Immature natural killer cell (primary cell): ENCODE data around the gene SNAP29. TPM values are rescaled to one million over a fixed set of nuclear protein-coding genes. Genes with fewer than 3 reads are reported as not detected.
A peak's percentile ranks its signal among the peaks of the same experiment; 100 is the strongest.

Experiments
- DNase-seq, 3 donors: peaks; one replicate each; pipeline ENCODE4 v3.0.0; 2022; ENCODE audit warnings: mixed read lengths in 1 of 3
- H3K27ac Mint-ChIP-seq, 6 donors: one replicate each; pipeline ENCODE4 v1.8.0; 2020; ENCODE audit warnings: mixed read lengths in 6 of 6, mild to moderate bottlenecking in 5 of 6, inconsistent platforms in 4 of 6, moderate library complexity in 3 of 6
- H3K27me3 Mint-ChIP-seq, 3 donors: one replicate each; pipeline ENCODE4 v1.8.0; 2020 to 2021; ENCODE audit warnings: low read depth in 3 of 3, mild to moderate bottlenecking in 3 of 3, mixed read lengths in 3 of 3, moderate library complexity in 3 of 3, inconsistent platforms in 1 of 3
- H3K36me3 Mint-ChIP-seq, 3 donors: one replicate each; pipeline ENCODE4 v1.8.0; 2020; ENCODE audit warnings: mixed read lengths in 3 of 3, inconsistent platforms in 2 of 3, mild to moderate bottlenecking in 2 of 3
- H3K4me1 Mint-ChIP-seq, 2 donors: one replicate each; pipeline ENCODE4 v1.8.0; 2020; ENCODE audit warnings: inconsistent platforms in 2 of 2, mild to moderate bottlenecking in 2 of 2, mixed read lengths in 2 of 2, moderate library complexity in 1 of 2
- H3K4me3 Mint-ChIP-seq, 5 donors: one replicate each; pipeline ENCODE4 v1.8.0; 2020; ENCODE audit warnings: mild to moderate bottlenecking in 5 of 5, mixed read lengths in 5 of 5, inconsistent platforms in 3 of 5, moderate library complexity in 3 of 5
- H3K9me3 Mint-ChIP-seq, 6 donors: one replicate each; pipeline ENCODE4 v1.8.0; 2020; ENCODE audit warnings: mild to moderate bottlenecking in 6 of 6, mixed read lengths in 6 of 6, inconsistent platforms in 4 of 6, moderate library complexity in 3 of 6
- polyA plus RNA-seq, 3 donors: library from polyadenylated mRNA; unstranded; fragments of 300-500 nt; fragmentation: Illumina TruSeq; gene quantifications; one replicate each; pipeline ENCODE4 v1.2.3, GENCODE V29; 2021

The SNAP29 gene
- polyA plus RNA-seq, 3 donors from 2014 or later = 25.3 to 35.8 (median 35.7) TPM

- Mint-ChIP-seq H3K27ac (peak overlapping the region in 4 of 6 donors; percentile 32 to 68 (median 38)), H3K4me3 (no peak overlapping the region), H3K4me1 (peaks cover 73 to 84% of the 10 kb centered on the region in 2 donors)
These were observed 5.5 kb downstream of the SNAP29 start for GRCh38 chr22:20864186-20864908.

GRCh38 chr22:20865331-20865730 is 6.5 kb downstream of the SNAP29 start:
- Mint-ChIP-seq H3K36me3 (peaks cover 0 to 15% (median 0%) of the 10 kb centered on the region in 3 donors), H3K27ac (peak overlapping the region in 3 of 6 donors; percentile 74 to 94 (median 93)), H3K9me3 (no peaks in the 10 kb centered on the region), H3K4me3 (no peak overlapping the region), H3K4me1 (peaks cover 66 to 75% of the 10 kb centered on the region in 2 donors), H3K27me3 (peaks cover 0 to 3% (median 0%) of the 10 kb centered on the region in 3 donors)
- DNase-seq = no peak

More at GRCh38 chr22:20864186-20864908, 5.5 kb downstream of the SNAP29 start:
- no peak for DNase-seq
- Mint-ChIP-seq H3K27me3 (peaks cover 0 to 5% (median 0%) of the 10 kb centered on the region in 3 donors), H3K9me3 (no peaks in the 10 kb centered on the region), H3K36me3 (peaks cover 0 to 15% (median 0%) of the 10 kb centered on the region in 3 donors)

- Mint-ChIP-seq H3K27ac (peak overlapping the region; percentile 79 to 94 (median 92)), H3K9me3 (no peaks in the 10 kb centered on the region), H3K36me3 (peaks cover 0 to 15% (median 0%) of the 10 kb centered on the region in 3 donors), H3K27me3 (peaks cover 0 to 3% (median 0%) of the 10 kb centered on the region in 3 donors), H3K4me1 (peaks cover 62 to 68% of the 10 kb centered on the region in 2 donors), H3K4me3 (peak overlapping the region in 4 of 5 donors; percentile 21 to 76 (median 63))
- DNase-seq = no peak
These were observed 7.2 kb downstream of the SNAP29 start for GRCh38 chr22:20865875-20866445.

GRCh38 chr22:20866736-20867135 is 7.9 kb downstream of the SNAP29 start:
- H3K4me3 Mint-ChIP-seq = peak overlapping the region; percentile 38 to 76 (median 73)
- H3K9me3 Mint-ChIP-seq = no peaks in the 10 kb centered on the region
- peaks cover 0 to 18% (median 0%) of the 10 kb centered on the region in 3 donors for H3K36me3 Mint-ChIP-seq
- peaks cover 0 to 3% (median 0%) of the 10 kb centered on the region in 3 donors for H3K27me3 Mint-ChIP-seq
- no peak for DNase-seq
- H3K27ac Mint-ChIP-seq = peak overlapping the region; percentile 79 to 94 (median 92)
- H3K4me1 Mint-ChIP-seq = peaks cover 57 to 66% of the 10 kb centered on the region in 2 donors

- H3K4me1 Mint-ChIP-seq = peaks cover 51 to 59% of the 10 kb centered on the region in 2 donors
- peak; percentile 32 to 61 (median 38) for DNase-seq
- H3K9me3 Mint-ChIP-seq = no peaks in the 10 kb centered on the region
- peak overlapping the region; percentile 79 to 94 (median 92) for H3K27ac Mint-ChIP-seq
- peaks cover 0 to 3% (median 0%) of the 10 kb centered on the region in 3 donors for H3K27me3 Mint-ChIP-seq
- peak overlapping the region; percentile 53 to 76 (median 73) for H3K4me3 Mint-ChIP-seq
- peaks cover 0 to 13% (median 0%) of the 10 kb centered on the region in 3 donors for H3K36me3 Mint-ChIP-seq
These were observed 8.6 kb downstream of the SNAP29 start for GRCh38 chr22:20867179-20868024.

GRCh38 chr22:20868025-20868962 is 9.5 kb downstream of the SNAP29 start:
- peaks cover 44 to 51% of the 10 kb centered on the region in 2 donors for H3K4me1 Mint-ChIP-seq
- peak overlapping the region in 3 of 5 donors; percentile 73 to 76 (median 73) for H3K4me3 Mint-ChIP-seq
- no peaks in the 10 kb centered on the region for H3K9me3 Mint-ChIP-seq
- no peak for DNase-seq
- peaks cover 0 to 14% (median 2%) of the 10 kb centered on the region in 3 donors for H3K36me3 Mint-ChIP-seq
- peak overlapping the region; percentile 79 to 94 (median 92) for H3K27ac Mint-ChIP-seq
- peaks cover 0 to 5% (median 0%) of the 10 kb centered on the region in 3 donors for H3K27me3 Mint-ChIP-seq

GRCh38 chr22:20869234-20869633 is 10.4 kb downstream of the SNAP29 start:
- Mint-ChIP-seq H3K4me3 (no peak overlapping the region), H3K36me3 (peaks cover 0 to 11% (median 3%) of the 10 kb centered on the region in 3 donors), H3K27ac (peak overlapping the region in 3 of 6 donors; percentile 61 to 94 (median 93)), H3K4me1 (peaks cover 38 to 41% of the 10 kb centered on the region in 2 donors), H3K27me3 (peaks cover 0 to 4% (median 0%) of the 10 kb centered on the region in 3 donors), H3K9me3 (no peaks in the 10 kb centered on the region)
- no peak for DNase-seq

GRCh38 chr22:20873214-20873613 is 14.4 kb downstream of the SNAP29 start:
- Mint-ChIP-seq H3K27me3 (peaks cover 0 to 6% (median 0%) of the 10 kb centered on the region in 3 donors), H3K4me3 (no peak overlapping the region), H3K27ac (no peak overlapping the region), H3K4me1 (peaks cover 4 to 5% of the 10 kb centered on the region in 2 donors), H3K36me3 (peaks cover 3 to 15% (median 7%) of the 10 kb centered on the region in 3 donors), H3K9me3 (no peaks in the 10 kb centered on the region)
- no peak for DNase-seq

GRCh38 chr22:20875296-20875695 is 16.5 kb downstream of the SNAP29 start:
- no peaks in the 10 kb centered on the region for H3K9me3 Mint-ChIP-seq
- H3K36me3 Mint-ChIP-seq = peaks cover 3 to 12% (median 7%) of the 10 kb centered on the region in 3 donors
- no peak overlapping the region for H3K4me3 Mint-ChIP-seq
- no peak overlapping the region for H3K27ac Mint-ChIP-seq
- peaks cover 0 to 5% (median 0%) of the 10 kb centered on the region in 3 donors for H3K27me3 Mint-ChIP-seq
- no peaks in the 10 kb centered on the region for H3K4me1 Mint-ChIP-seq
- DNase-seq = no peak

GRCh38 chr22:20877715-20878114 is 18.9 kb downstream of the SNAP29 start:
- DNase-seq = no peak
- H3K36me3 Mint-ChIP-seq = peaks cover 8 to 26% (median 12%) of the 10 kb centered on the region in 3 donors
- no peak overlapping the region for H3K4me3 Mint-ChIP-seq
- no peaks in the 10 kb centered on the region for H3K9me3 Mint-ChIP-seq
- H3K4me1 Mint-ChIP-seq = no peaks in the 10 kb centered on the region
- H3K27ac Mint-ChIP-seq = no peak overlapping the region
- peaks cover 0 to 8% (median 0%) of the 10 kb centered on the region in 3 donors for H3K27me3 Mint-ChIP-seq

- Mint-ChIP-seq H3K27ac (no peak overlapping the region), H3K4me3 (no peak overlapping the region), H3K27me3 (peaks cover 0 to 4% (median 2%) of the 10 kb centered on the region in 3 donors), H3K4me1 (peaks cover 8 to 10% of the 10 kb centered on the region in 2 donors), H3K36me3 (peaks cover 12 to 41% (median 21%) of the 10 kb centered on the region in 3 donors), H3K9me3 (no peaks in the 10 kb centered on the region)
- DNase-seq = no peak
These were observed 22.4 kb downstream of the SNAP29 start for GRCh38 chr22:20881231-20881630.
